ENCODE data around the gene ANKS1B. TPM values are rescaled to one million over a fixed set of nuclear protein-coding genes. Genes with fewer than 3 reads are reported as not detected.

ANKS1B gene
- total RNA-seq, 1 experiment from 2014 or later = 0.54 TPM

DNA sequence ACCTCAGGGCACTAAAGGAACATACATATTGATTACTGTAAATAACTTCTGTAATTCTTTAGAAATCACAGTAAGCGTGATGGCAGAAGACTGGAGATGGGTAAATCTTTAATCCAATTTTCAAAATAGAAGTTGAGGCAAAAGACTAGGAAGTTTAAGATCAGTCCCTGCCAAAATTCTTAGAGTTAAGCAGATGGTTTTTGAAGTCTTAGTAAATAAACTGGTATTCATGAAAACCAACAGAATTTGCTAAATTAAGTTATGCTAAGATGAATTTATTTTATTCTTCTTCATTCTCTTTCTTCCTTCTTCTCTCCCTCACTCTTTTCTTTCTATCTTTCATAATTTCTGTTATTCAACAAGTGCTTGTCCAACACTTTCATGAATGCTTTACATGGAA lies 435.5 kb downstream of the ANKS1B start:
- BruUV-seq (replicated peaks) = no TSS peak
- H3K4me3 ChIP-seq (replicated peaks in 1 of 2; ENCODE audit: low read depth in 1 of 2, low read length in 2 of 2) = no peak overlapping the region
- intact Hi-C loops (cut with micrococcal nuclease) = no loop called here
- H3K9me2 ChIP-seq (ENCODE audit: insufficient read depth) = no peaks in the 10 kb centered on the region
- ATAC-seq (no peak), DNase-seq (ENCODE audit: low read depth, low spot score) (no peak)
- no peaks in the 10 kb centered on the region for H3K4me1 ChIP-seq (ENCODE audit: control insufficient read depth in 1 of 2, insufficient read depth in 2 of 2, low read length in 2 of 2)
- H3K36me3 ChIP-seq (ENCODE audit: control insufficient read depth in 1 of 2, insufficient read depth in 2 of 2, low read length in 2 of 2) = no peaks in the 10 kb centered on the region
- H3K27ac ChIP-seq (ENCODE audit: low read depth, low read length) = no peak overlapping the region
- no peaks in the 10 kb centered on the region for H4K20me1 ChIP-seq (ENCODE audit: insufficient read depth)
- no peak overlapping the region for H2AFZ ChIP-seq (ENCODE audit: low read depth, low read length, poor library complexity, severe bottlenecking)
- TF ChIP-seq EZH2phosphoT487 (IDR thresholded peaks at IDR 0.05; ENCODE audit: borderline replicate concordance) (no peak), SIN3A (IDR thresholded peaks at IDR 0.05; ENCODE audit: low read depth) (no peak), ZFX (IDR thresholded peaks at IDR 0.05) (no peak), ELF1 (IDR thresholded peaks at IDR 0.05; ENCODE audit: borderline replicate concordance, low read depth) (no peak), EZH2 (IDR thresholded peaks at IDR 0.05) (no peak), ZNF274 (IDR thresholded peaks at IDR 0.05; ENCODE audit: low read depth, low read length) (no peak), FOSL1 (IDR thresholded peaks at IDR 0.05; ENCODE audit: low read depth) (no peak), TCF7L2 (IDR thresholded peaks at IDR 0.05; ENCODE audit: borderline replicate concordance, extremely low read depth, insufficient read depth, insufficient read length) (no peak), POLR2AphosphoS5 (IDR thresholded peaks at IDR 0.05; ENCODE audit: low read depth, low read length) (no peak), CBX3 (IDR thresholded peaks at IDR 0.05; ENCODE audit: low read depth) (no peak), YY1 (IDR thresholded peaks at IDR 0.05; ENCODE audit: extremely low read depth, insufficient replicate concordance, low read depth, low read length) (no peak), SRF (IDR thresholded peaks at IDR 0.05; ENCODE audit: low read depth) (no peak), CEBPB (IDR thresholded peaks at IDR 0.05; ENCODE audit: low read depth) (no peak), CTCF (IDR thresholded peaks at IDR 0.05 in 2 of 3, conservative IDR thresholded peaks at IDR 0.05 in 1 of 3; ENCODE audit: borderline replicate concordance in 1 of 3, insufficient read depth in 1 of 3, low read depth in 2 of 3, low read length in 2 of 3) (no peak)
- TF ChIP-seq, protein P1, sequence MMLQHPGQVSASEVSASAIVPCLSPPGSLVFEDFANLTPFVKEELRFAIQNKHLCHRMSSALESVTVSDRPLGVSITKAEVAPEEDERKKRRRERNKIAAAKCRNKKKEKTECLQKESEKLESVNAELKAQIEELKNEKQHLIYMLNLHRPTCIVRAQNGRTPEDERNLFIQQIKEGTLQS (IDR thresholded peaks at IDR 0.05) = no peak
- TF ChIP-seq, protein P2, sequence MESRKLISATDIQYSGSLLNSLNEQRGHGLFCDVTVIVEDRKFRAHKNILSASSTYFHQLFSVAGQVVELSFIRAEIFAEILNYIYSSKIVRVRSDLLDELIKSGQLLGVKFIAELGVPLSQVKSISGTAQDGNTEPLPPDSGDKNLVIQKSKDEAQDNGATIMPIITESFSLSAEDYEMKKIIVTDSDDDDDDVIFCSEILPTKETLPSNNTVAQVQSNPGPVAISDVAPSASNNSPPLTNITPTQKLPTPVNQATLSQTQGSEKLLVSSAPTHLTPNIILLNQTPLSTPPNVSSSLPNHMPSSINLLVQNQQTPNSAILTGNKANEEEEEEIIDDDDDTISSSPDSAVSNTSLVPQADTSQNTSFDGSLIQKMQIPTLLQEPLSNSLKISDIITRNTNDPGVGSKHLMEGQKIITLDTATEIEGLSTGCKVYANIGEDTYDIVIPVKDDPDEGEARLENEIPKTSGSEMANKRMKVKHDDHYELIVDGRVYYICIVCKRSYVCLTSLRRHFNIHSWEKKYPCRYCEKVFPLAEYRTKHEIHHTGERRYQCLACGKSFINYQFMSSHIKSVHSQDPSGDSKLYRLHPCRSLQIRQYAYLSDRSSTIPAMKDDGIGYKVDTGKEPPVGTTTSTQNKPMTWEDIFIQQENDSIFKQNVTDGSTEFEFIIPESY (IDR thresholded peaks at IDR 0.05; ENCODE audit: extremely low read depth, insufficient replicate concordance, low read length) = no peak
- TF ChIP-seq, protein P3, sequence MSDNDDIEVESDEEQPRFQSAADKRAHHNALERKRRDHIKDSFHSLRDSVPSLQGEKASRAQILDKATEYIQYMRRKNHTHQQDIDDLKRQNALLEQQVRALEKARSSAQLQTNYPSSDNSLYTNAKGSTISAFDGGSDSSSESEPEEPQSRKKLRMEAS (IDR thresholded peaks at IDR 0.05) = no peak
- TF ChIP-seq, protein P4, sequence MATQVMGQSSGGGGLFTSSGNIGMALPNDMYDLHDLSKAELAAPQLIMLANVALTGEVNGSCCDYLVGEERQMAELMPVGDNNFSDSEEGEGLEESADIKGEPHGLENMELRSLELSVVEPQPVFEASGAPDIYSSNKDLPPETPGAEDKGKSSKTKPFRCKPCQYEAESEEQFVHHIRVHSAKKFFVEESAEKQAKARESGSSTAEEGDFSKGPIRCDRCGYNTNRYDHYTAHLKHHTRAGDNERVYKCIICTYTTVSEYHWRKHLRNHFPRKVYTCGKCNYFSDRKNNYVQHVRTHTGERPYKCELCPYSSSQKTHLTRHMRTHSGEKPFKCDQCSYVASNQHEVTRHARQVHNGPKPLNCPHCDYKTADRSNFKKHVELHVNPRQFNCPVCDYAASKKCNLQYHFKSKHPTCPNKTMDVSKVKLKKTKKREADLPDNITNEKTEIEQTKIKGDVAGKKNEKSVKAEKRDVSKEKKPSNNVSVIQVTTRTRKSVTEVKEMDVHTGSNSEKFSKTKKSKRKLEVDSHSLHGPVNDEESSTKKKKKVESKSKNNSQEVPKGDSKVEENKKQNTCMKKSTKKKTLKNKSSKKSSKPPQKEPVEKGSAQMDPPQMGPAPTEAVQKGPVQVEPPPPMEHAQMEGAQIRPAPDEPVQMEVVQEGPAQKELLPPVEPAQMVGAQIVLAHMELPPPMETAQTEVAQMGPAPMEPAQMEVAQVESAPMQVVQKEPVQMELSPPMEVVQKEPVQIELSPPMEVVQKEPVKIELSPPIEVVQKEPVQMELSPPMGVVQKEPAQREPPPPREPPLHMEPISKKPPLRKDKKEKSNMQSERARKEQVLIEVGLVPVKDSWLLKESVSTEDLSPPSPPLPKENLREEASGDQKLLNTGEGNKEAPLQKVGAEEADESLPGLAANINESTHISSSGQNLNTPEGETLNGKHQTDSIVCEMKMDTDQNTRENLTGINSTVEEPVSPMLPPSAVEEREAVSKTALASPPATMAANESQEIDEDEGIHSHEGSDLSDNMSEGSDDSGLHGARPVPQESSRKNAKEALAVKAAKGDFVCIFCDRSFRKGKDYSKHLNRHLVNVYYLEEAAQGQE (IDR thresholded peaks at IDR 0.05; ENCODE audit: low read depth) = no peak
- H3K79me2 ChIP-seq (ENCODE audit: insufficient read depth, low read length) = no peaks in the 10 kb centered on the region
- H3K27me3 ChIP-seq (ENCODE audit: insufficient read depth, low read length) = peaks cover 9% of the 10 kb centered on the region; the same call in 1 of the 2 replicates
- H3K9me3 ChIP-seq (ENCODE audit: control insufficient read depth in 1 of 2, insufficient read depth in 1 of 2, low read depth in 1 of 2, low read length in 2 of 2) = no peaks in the 10 kb centered on the region
- CTCF ChIA-PET = no interaction called here
- POLR2A ChIA-PET = no interaction called here
- RAD21 ChIA-PET (ENCODE audit: low non-redundant PET in 1 of 2, low total read pairs in 2 of 2, uncharacterized antibody in 2 of 2, unreplicated experiment in 2 of 2) = no interaction called here
- no peak overlapping the region for H3K9ac ChIP-seq (ENCODE audit: low read length)
- no peak overlapping the region for H3K4me2 ChIP-seq (ENCODE audit: low read length)

Data from HCT116 (cell line).